Right lobe of liver (tissue), 4 donors: ENCODE measurements around the gene CCDC88C.

Experiments
- POLR2A ChIP-seq: fragments of 450-650 bp; IDR thresholded peaks from one replicate; pipeline ENCODE4 v1.6.1; 2017; ENCODE audit warnings: antibody characterized with exemption, mild to moderate bottlenecking
- TF ChIP-seq, protein P1 (sequence below), 4 donors: fragments of 200-600 bp in 3 of 4; fragments of 450-650 bp in 1 of 4; IDR thresholded peaks; one replicate each; pipeline versions ENCODE4 v1.5.1 to v1.8.0; 2016 to 2022; ENCODE audit warnings: antibody characterized with exemption in 4 of 4, mild to moderate bottlenecking in 2 of 4
- donor health status: DM: no; HTN: no; CAD: no.
- donor health status: DM: no; HTN: no; CAD: no.
- donor health status: DM: no; HTN: yes; CAD: no.

DNA sequence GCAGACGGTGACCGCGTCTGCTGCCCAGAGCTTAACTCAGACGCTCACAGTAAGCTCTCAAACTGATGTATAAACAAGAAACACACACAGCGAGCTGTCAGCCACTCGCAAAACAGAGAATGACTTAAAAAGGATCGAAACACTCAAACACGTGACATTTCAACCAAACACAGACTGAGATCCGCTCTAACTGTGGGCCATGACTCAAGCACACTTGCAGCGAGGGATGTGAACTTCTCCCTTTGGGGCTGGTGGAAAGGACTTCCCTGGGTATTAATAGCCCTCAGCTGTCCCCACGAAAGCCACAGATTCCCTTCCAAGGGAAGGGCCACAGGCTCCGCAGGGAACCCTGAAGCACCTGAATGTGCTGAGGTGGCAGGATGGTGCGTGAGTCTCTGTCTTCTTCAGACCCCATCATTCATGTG, 29.1 kb downstream of the CCDC88C start:
- TF ChIP-seq, protein P1, sequence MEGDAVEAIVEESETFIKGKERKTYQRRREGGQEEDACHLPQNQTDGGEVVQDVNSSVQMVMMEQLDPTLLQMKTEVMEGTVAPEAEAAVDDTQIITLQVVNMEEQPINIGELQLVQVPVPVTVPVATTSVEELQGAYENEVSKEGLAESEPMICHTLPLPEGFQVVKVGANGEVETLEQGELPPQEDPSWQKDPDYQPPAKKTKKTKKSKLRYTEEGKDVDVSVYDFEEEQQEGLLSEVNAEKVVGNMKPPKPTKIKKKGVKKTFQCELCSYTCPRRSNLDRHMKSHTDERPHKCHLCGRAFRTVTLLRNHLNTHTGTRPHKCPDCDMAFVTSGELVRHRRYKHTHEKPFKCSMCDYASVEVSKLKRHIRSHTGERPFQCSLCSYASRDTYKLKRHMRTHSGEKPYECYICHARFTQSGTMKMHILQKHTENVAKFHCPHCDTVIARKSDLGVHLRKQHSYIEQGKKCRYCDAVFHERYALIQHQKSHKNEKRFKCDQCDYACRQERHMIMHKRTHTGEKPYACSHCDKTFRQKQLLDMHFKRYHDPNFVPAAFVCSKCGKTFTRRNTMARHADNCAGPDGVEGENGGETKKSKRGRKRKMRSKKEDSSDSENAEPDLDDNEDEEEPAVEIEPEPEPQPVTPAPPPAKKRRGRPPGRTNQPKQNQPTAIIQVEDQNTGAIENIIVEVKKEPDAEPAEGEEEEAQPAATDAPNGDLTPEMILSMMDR (IDR thresholded peaks at IDR 0.05), result no peak
- no peak for TF ChIP-seq POLR2A
